Transverse colon (tissue), 4 donors: ENCODE measurements around the gene RDX.
"Not testable (repeated sequence)": the region's sequence is repeated elsewhere in the genome, so short reads cannot be mapped to it uniquely, and the experiment has no call there.

Source experiments
- EP300 ChIP-seq: sonication (generic); formaldehyde crosslinking; IDR thresholded peaks from one replicate; pipeline ENCODE4 v1.6.1; 2017; ENCODE audit warnings: antibody characterized with exemption, low read depth
- POLR2A ChIP-seq: fragments of 450-650 bp; IDR thresholded peaks from one replicate; pipeline ENCODE4 v1.6.1; 2016; ENCODE audit warnings: antibody characterized with exemption, mild to moderate bottlenecking, moderate library complexity
- POLR2AphosphoS5 ChIP-seq, 3 donors: sonication (generic); formaldehyde crosslinking; IDR thresholded peaks; one replicate each; pipeline ENCODE4 v1.6.1; 2016; ENCODE audit warnings: antibody characterized with exemption in 3 of 3
- TF ChIP-seq, protein P1 (sequence below), 5 experiments: fragments of 200-600 bp in 3 of 5; fragments of 450-650 bp in 2 of 5; sonication (generic) in 3 of 5; IDR thresholded peaks; 1 replicate in 2 of 5; 2 replicates in 3 of 5; pipeline ENCODE4 v1.5.1; 2016 to 2017; ENCODE audit warnings: antibody characterized with exemption in 5 of 5, inconsistent platforms in 3 of 5, mild to moderate bottlenecking in 2 of 5, moderate library complexity in 1 of 5

DNA sequence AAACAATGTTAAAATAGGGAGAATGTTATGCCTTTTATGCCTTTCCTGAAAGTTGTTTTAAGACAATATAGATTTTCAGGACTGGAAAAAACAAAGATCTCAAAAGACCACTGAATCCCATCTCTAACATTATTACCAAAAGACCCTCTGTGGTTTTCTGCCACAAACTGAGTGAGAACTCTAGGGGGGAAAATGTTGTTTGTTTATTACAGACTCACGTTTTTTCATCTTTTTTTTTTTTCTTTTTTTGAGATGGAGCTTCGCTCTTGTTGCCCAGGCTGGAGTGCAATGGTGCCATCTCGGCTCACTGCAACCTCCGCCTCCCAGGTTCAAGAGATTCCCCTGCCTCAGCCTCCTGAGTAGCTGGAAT is 9.6 kb upstream of the RDX start:
- TF ChIP-seq, protein P1, sequence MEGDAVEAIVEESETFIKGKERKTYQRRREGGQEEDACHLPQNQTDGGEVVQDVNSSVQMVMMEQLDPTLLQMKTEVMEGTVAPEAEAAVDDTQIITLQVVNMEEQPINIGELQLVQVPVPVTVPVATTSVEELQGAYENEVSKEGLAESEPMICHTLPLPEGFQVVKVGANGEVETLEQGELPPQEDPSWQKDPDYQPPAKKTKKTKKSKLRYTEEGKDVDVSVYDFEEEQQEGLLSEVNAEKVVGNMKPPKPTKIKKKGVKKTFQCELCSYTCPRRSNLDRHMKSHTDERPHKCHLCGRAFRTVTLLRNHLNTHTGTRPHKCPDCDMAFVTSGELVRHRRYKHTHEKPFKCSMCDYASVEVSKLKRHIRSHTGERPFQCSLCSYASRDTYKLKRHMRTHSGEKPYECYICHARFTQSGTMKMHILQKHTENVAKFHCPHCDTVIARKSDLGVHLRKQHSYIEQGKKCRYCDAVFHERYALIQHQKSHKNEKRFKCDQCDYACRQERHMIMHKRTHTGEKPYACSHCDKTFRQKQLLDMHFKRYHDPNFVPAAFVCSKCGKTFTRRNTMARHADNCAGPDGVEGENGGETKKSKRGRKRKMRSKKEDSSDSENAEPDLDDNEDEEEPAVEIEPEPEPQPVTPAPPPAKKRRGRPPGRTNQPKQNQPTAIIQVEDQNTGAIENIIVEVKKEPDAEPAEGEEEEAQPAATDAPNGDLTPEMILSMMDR (IDR thresholded peaks at IDR 0.05) = not testable (repeated sequence)
- not testable (repeated sequence) for TF ChIP-seq POLR2A; POLR2AphosphoS5 (IDR thresholded peaks at IDR 0.05); EP300
